IPS-15b (cell line): Measurements from ENCODE around the gene DPEP1.

Experiments used
- H3K27me3 ChIP-seq: one replicate; pipeline ENCODE4 v1.6.1; 2013; ENCODE audit warnings: low read length; ENCODE audit not compliant: control insufficient read depth, insufficient read depth
- H3K36me3 ChIP-seq: one replicate; pipeline ENCODE4 v1.6.1; 2013; ENCODE audit warnings: low read length; ENCODE audit not compliant: control insufficient read depth, insufficient read depth
- H3K4me1 ChIP-seq: one replicate; pipeline ENCODE4 v1.6.1; 2013; ENCODE audit warnings: mild to moderate bottlenecking, low read length; ENCODE audit not compliant: control insufficient read depth, insufficient read depth
- H3K4me3 ChIP-seq: one replicate; pipeline ENCODE4 v1.5.1; 2013; ENCODE audit warnings: low read depth, low read length
- H3K9ac ChIP-seq: one replicate; pipeline ENCODE4 v1.6.1; 2013; ENCODE audit warnings: low read depth, mild to moderate bottlenecking, low read length
- H3K9me3 ChIP-seq: one replicate; pipeline ENCODE4 v1.6.1; 2013; ENCODE audit warnings: mild to moderate bottlenecking, low read length; ENCODE audit not compliant: control insufficient read depth, insufficient read depth

DPEP1 gene

GRCh38 chr16:89617036-89617435, 3.6 kb downstream of the DPEP1 start:
- H3K9me3 ChIP-seq: no peaks in the 10 kb centered on the region
- H3K4me3 ChIP-seq: no peak overlapping the region
- H3K4me1 ChIP-seq: no peaks in the 10 kb centered on the region
- no peak overlapping the region for H3K9ac ChIP-seq
- H3K27me3 ChIP-seq: no peaks in the 10 kb centered on the region
- H3K36me3 ChIP-seq: no peaks in the 10 kb centered on the region

- peaks cover 1% of the 10 kb centered on the region for H3K27me3 ChIP-seq
- H3K4me1 ChIP-seq: no peaks in the 10 kb centered on the region
- no peak overlapping the region for H3K9ac ChIP-seq
- no peaks in the 10 kb centered on the region for H3K36me3 ChIP-seq
- H3K9me3 ChIP-seq: no peaks in the 10 kb centered on the region
- H3K4me3 ChIP-seq: no peak overlapping the region
These were observed 4.9 kb downstream of the DPEP1 start for GRCh38 chr16:89618109-89618998.

GRCh38 chr16:89619840-89620239, 6.4 kb downstream of the DPEP1 start:
- Histone ChIP-seq H3K4me1 (no peaks in the 10 kb centered on the region), H3K27me3 (peaks cover 4% of the 10 kb centered on the region), H3K9ac (no peak overlapping the region), H3K9me3 (no peaks in the 10 kb centered on the region), H3K4me3 (no peak overlapping the region), H3K36me3 (no peaks in the 10 kb centered on the region)

DNA sequence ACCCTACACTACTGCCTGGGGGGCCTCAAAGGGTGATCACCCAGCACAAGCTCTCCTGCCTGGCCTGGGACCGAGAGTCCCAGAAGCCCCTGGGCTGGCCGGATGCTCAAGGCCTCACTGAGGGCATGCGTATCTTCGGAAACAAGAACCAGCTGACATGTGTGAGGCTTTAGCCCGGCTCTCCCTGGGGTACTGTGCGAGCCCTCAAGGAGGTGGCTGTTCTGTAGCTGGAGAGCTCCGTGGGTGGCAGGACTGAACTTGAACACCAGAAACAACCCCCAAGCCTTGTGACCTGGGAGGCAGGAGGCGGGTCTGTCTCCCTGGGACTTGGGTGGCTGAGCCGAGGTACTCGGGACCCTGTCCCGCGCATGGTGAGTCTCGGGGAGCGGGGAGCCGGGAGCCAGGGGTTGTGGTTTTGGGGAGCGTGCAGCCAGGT, 7.0 kb downstream of the DPEP1 start:
- peaks cover 2% of the 10 kb centered on the region for H3K4me1 ChIP-seq
- H3K27me3 ChIP-seq: peaks cover 4% of the 10 kb centered on the region
- no peaks in the 10 kb centered on the region for H3K9me3 ChIP-seq
- H3K36me3 ChIP-seq: no peaks in the 10 kb centered on the region
- no peak overlapping the region for H3K4me3 ChIP-seq
- H3K9ac ChIP-seq: peak overlapping the region; percentile 24

DNA sequence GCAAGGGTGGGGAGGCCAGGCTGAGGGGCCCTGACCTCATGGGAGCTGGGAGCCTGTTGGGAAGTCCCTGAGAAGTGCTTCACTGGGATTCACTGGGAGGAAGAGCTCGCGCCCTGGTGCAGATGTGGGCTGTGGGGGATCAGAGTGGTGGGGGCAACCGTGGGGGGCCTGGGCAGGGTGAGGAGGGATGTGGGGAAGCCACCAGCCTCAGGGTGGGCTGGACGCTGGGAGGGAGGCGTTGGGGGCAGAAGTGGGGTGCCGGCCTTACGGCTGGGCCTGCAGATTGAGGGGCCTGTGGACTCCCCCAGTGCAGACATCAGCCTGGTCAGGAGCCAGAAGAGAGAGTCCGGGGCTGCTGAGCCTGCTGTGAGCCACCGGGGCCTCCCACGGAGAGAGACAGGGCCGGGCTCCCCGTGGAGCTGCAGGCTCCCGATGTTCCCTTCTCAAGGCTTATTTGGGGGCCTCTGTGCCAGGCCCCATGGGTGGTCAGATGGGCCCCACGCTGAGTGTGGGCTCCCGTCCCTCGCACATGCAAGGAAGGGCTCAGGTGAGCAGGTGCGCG, 7.8 kb downstream of the DPEP1 start:
- H3K9me3 ChIP-seq: no peaks in the 10 kb centered on the region
- no peaks in the 10 kb centered on the region for H3K36me3 ChIP-seq
- H3K27me3 ChIP-seq: peaks cover 4% of the 10 kb centered on the region
- H3K4me3 ChIP-seq: no peak overlapping the region
- H3K4me1 ChIP-seq: peaks cover 2% of the 10 kb centered on the region
- H3K9ac ChIP-seq: no peak overlapping the region

DNA sequence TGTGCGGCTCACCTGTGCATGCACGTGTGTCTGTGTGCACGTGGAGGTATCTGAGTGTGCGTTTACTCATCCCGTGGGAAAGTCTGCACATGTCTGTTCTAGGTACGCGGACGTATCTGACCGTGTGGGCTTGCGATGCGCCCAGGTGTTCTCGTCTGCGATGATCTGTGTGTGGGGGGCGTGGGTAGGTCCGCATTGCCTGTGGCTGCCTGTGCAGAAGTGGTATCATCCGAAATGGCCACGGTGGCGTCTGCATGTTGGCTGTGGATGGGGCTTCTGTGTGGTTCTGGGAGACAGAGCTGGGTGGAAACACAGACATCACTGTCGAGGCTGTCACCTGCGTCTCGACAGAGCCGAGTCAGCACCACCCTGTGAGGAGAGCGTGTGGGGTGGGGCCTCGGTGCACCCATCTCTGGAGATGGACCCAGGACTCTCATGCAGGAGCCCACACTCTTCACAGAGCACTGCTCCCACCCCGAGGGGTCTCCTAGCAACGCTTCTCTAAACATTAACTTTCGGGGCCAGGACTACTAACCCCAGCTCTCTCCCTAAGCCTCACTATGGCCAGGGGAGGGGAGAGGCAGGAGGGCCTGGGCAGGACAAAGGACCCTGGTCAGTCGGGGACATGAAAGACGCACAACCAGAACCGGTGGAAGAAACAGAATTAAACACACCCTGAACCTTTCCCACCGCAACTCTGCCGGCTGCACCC, 8.4 kb downstream of the DPEP1 start:
- Histone ChIP-seq H3K4me3 (no peak overlapping the region), H3K36me3 (no peaks in the 10 kb centered on the region), H3K4me1 (peaks cover 2% of the 10 kb centered on the region), H3K9ac (no peak overlapping the region), H3K27me3 (peaks cover 4% of the 10 kb centered on the region), H3K9me3 (no peaks in the 10 kb centered on the region)

DNA sequence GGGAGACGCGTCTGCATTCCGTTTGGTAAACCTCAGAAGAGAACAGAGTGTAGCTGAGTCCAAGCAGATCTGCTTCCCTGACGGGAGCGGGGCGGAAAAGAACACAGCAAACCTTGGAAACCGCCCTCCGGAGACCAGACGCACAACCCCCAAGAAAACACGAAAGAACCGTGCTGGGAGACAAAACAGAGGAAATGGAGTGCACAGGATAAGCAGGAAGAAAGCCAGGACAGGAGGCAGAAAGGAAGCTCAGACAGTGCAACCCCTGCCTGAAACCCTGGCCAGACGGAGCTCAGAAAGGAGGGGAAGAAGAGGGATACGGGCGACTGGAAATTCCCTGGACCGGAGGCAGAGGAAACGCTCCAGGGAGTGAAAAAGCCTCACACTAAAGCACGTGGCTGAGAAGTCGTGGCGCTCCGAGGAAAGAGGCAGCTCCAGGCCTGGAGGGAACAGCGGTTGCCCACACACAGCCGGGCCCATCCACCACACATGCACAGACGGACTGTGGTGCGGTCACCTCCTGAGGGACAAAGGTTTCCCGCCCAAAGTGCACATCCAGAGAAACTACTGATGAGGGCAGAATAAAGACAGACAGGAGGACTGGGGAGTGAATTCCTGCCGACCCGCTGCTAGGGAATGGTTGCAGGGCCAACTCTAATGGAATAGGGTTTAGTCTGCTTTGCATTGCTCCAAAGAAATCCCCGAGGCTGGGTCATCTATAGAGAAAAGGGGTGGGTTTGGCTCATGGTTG, 10.2 kb downstream of the DPEP1 start:
- Histone ChIP-seq H3K9ac (peak overlapping the region; percentile 47), H3K27me3 (peaks cover 4% of the 10 kb centered on the region), H3K9me3 (no peaks in the 10 kb centered on the region), H3K36me3 (no peaks in the 10 kb centered on the region), H3K4me1 (peaks cover 2% of the 10 kb centered on the region), H3K4me3 (no peak overlapping the region)

GRCh38 chr16:89624777-89625761, 11.6 kb downstream of the DPEP1 start:
- peaks cover 2% of the 10 kb centered on the region for H3K4me1 ChIP-seq
- H3K27me3 ChIP-seq: peaks cover 4% of the 10 kb centered on the region
- no peaks in the 10 kb centered on the region for H3K36me3 ChIP-seq
- H3K4me3 ChIP-seq: no peak overlapping the region
- no peaks in the 10 kb centered on the region for H3K9me3 ChIP-seq
- H3K9ac ChIP-seq: no peak overlapping the region

- peaks cover 6% of the 10 kb centered on the region for H3K27me3 ChIP-seq
- peaks cover under 1% of the 10 kb centered on the region for H3K4me1 ChIP-seq
- H3K9me3 ChIP-seq: no peaks in the 10 kb centered on the region
- H3K4me3 ChIP-seq: no peak overlapping the region
- no peaks in the 10 kb centered on the region for H3K36me3 ChIP-seq
- H3K9ac ChIP-seq: no peak overlapping the region
These were observed 16.6 kb downstream of the DPEP1 start for GRCh38 chr16:89629827-89630610.

DNA sequence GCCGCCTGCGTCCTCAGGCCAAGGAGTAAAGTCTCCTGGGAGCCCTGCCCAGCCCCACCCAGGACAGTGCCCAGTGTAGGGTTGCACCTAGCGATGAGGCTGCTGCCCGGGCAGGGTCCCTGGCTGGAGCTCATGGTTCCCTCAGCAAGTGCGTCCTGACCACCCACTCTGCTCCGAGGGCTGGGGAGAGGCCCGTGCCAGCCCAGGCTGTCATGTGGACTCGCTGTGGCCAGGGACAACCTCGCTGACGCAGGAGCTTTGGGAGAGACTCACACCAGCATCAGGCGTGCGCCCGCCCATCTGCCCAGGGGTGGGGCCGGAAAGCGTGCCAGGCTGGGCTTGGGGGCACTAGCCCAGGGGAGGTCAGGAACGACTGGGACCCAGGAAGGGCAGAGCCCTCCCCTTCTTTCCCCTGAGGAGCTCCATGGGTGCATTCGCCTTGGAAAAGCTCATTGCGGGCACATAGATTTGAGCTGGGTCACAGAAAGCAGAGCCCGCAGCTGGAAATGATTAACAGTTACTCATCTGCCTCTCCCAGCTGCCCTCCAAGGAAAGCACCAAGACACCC, 19.7 kb downstream of the DPEP1 start:
- Histone ChIP-seq H3K4me3 (no peak overlapping the region), H3K4me1 (no peaks in the 10 kb centered on the region), H3K9ac (no peak overlapping the region), H3K36me3 (no peaks in the 10 kb centered on the region), H3K27me3 (peaks cover 6% of the 10 kb centered on the region), H3K9me3 (no peaks in the 10 kb centered on the region)
